Loucy (cell line): ENCODE measurements around the gene KIDINS220.

ENCODE experiments used
- H2AFZ ChIP-seq: fragments of 200-600 bp; sonication (generic); 2 replicates; pipeline ENCODE4 v1.6.0; 2016; ENCODE audit warnings: antibody characterized with exemption, mild to moderate bottlenecking, low read length, moderate library complexity
- H3F3A ChIP-seq: fragments of 200-600 bp; 2 replicates; pipeline ENCODE4 v1.6.0; 2016; ENCODE audit warnings: antibody characterized with exemption, low read depth, mild to moderate bottlenecking
- H3K27me3 ChIP-seq: fragments of 200-600 bp; sonication (generic); 2 replicates; pipeline ENCODE4 v1.6.1; 2014; ENCODE audit warnings: low read length, mild to moderate bottlenecking; ENCODE audit not compliant: insufficient read depth, poor library complexity, severe bottlenecking
- H3K36me3 ChIP-seq: fragments of 200-600 bp; sonication (generic); 2 replicates; pipeline ENCODE4 v1.6.1; 2016; ENCODE audit warnings: low read length; ENCODE audit not compliant: insufficient read depth
- H3K4me1 ChIP-seq: fragments of 200-600 bp; sonication (generic); 2 replicates; pipeline ENCODE4 v1.5.1; 2014; ENCODE audit warnings: low read length, mild to moderate bottlenecking; ENCODE audit not compliant: insufficient read depth, poor library complexity, severe bottlenecking
- H3K4me2 ChIP-seq: fragments of 200-600 bp; sonication (generic); 2 replicates; pipeline ENCODE4 v1.6.0; 2014; ENCODE audit warnings: antibody characterized with exemption, low read length, low read depth, mild to moderate bottlenecking; ENCODE audit not compliant: poor library complexity, severe bottlenecking
- H3K4me3 ChIP-seq: fragments of 200-600 bp; sonication (generic); 2 replicates; pipeline ENCODE4 v1.5.1; 2014; ENCODE audit warnings: low read length, mild to moderate bottlenecking, mixed read lengths; ENCODE audit not compliant: poor library complexity, severe bottlenecking
- H3K79me2 ChIP-seq: fragments of 200-600 bp; sonication (generic); 2 replicates; pipeline ENCODE4 v1.6.1; 2014; ENCODE audit warnings: low read length; ENCODE audit not compliant: insufficient read depth
- H3K9ac ChIP-seq: fragments of 200-600 bp; sonication (generic); 2 replicates; pipeline ENCODE4 v1.6.0; 2014; ENCODE audit warnings: mild to moderate bottlenecking, low read depth, low read length, moderate library complexity; ENCODE audit not compliant: poor library complexity, severe bottlenecking
- H3K9me2 ChIP-seq: fragments of 200-600 bp; sonication (generic); replicated peaks from 2 replicates; pipeline ENCODE4 v1.6.1; 2016; ENCODE audit warnings: low read depth, low read length, mixed read lengths
- H3K9me3 ChIP-seq: fragments of 200-600 bp; sonication (generic); 2 replicates; pipeline ENCODE4 v1.6.1; 2014; ENCODE audit warnings: mild to moderate bottlenecking, antibody characterized with exemption, low read length, low read depth; ENCODE audit not compliant: insufficient read depth
- H4K20me1 ChIP-seq: fragments of 200-600 bp; sonication (generic); 2 replicates; pipeline ENCODE4 v1.6.0; 2014; ENCODE audit warnings: antibody characterized with exemption, low read length, mild to moderate bottlenecking; ENCODE audit not compliant: insufficient read depth, poor library complexity, severe bottlenecking
- CTCF ChIP-seq: fragments of 200-600 bp; sonication (generic); conservative IDR thresholded peaks from 2 replicates; pipeline ENCODE4 v1.5.1; 2014; ENCODE audit warnings: mild to moderate bottlenecking, antibody characterized with exemption, low read length
- EZH2phosphoT487 ChIP-seq: fragments of 200-600 bp; IDR thresholded peaks from 2 replicates; pipeline ENCODE4 v1.6.1; 2018; ENCODE audit warnings: antibody characterized with exemption, mild to moderate bottlenecking, moderate library complexity, borderline replicate concordance

KIDINS220 gene

GRCh38 chr2:8779795-8780671 is 57.4 kb downstream of the KIDINS220 start:
- Histone ChIP-seq H3K4me2 (no peak overlapping the region), H2AFZ (no peak overlapping the region), H3K4me3 (no peak overlapping the region), H3K36me3 (peaks cover 60% of the 10 kb centered on the region; the same call in 1 of the 2 replicates), H3K4me1 (no peaks in the 10 kb centered on the region), H3K79me2 (no peaks in the 10 kb centered on the region), H4K20me1 (no peaks in the 10 kb centered on the region), H3K9me2 (no peaks in the 10 kb centered on the region), H3K27me3 (no peaks in the 10 kb centered on the region), H3K9me3 (no peaks in the 10 kb centered on the region), H3K9ac (no peak overlapping the region), H3F3A (no peaks in the 10 kb centered on the region)
- TF ChIP-seq EZH2phosphoT487 = no peak
- no peak for TF ChIP-seq CTCF

GRCh38 chr2:8774371-8774770 is 63.0 kb downstream of the KIDINS220 start:
- Histone ChIP-seq H3K9me2 (no peaks in the 10 kb centered on the region), H3K9me3 (no peaks in the 10 kb centered on the region), H3K4me1 (no peaks in the 10 kb centered on the region), H4K20me1 (no peaks in the 10 kb centered on the region), H3K27me3 (no peaks in the 10 kb centered on the region), H2AFZ (no peak overlapping the region), H3K79me2 (no peaks in the 10 kb centered on the region), H3K4me2 (no peak overlapping the region), H3K4me3 (no peak overlapping the region), H3K9ac (no peak overlapping the region), H3F3A (no peaks in the 10 kb centered on the region), H3K36me3 (peaks cover 45% of the 10 kb centered on the region; the same call in 1 of the 2 replicates)
- TF ChIP-seq EZH2phosphoT487 (no peak), CTCF (no peak)

GRCh38 chr2:8767324-8767723 is 70.1 kb downstream of the KIDINS220 start:
- no peak overlapping the region for H3K4me2 ChIP-seq
- no peaks in the 10 kb centered on the region for H3F3A ChIP-seq
- no peaks in the 10 kb centered on the region for H3K79me2 ChIP-seq
- H3K9me3 ChIP-seq = no peaks in the 10 kb centered on the region
- TF ChIP-seq EZH2phosphoT487 (no peak), CTCF (no peak)
- no peaks in the 10 kb centered on the region for H3K9me2 ChIP-seq
- H3K9ac ChIP-seq = no peak overlapping the region
- H3K4me3 ChIP-seq = no peak overlapping the region
- no peak overlapping the region for H2AFZ ChIP-seq
- H3K4me1 ChIP-seq = no peaks in the 10 kb centered on the region
- H3K27me3 ChIP-seq = no peaks in the 10 kb centered on the region
- H4K20me1 ChIP-seq = no peaks in the 10 kb centered on the region
- peaks cover 6% of the 10 kb centered on the region; the same call in 1 of the 2 replicates for H3K36me3 ChIP-seq
